ENCODE measurements around the gene TFAP2A. TPM values are rescaled to one million over a fixed set of nuclear protein-coding genes. Genes with fewer than 3 reads are reported as not detected.

TFAP2A gene
- total RNA-seq (under 1 TPM; 0.16 to 0.36 (median 0.27) TPM), polyA plus RNA-seq (under 1 TPM in 1 of 3 donors, not detected in 2; 0.13 TPM)

DNA sequence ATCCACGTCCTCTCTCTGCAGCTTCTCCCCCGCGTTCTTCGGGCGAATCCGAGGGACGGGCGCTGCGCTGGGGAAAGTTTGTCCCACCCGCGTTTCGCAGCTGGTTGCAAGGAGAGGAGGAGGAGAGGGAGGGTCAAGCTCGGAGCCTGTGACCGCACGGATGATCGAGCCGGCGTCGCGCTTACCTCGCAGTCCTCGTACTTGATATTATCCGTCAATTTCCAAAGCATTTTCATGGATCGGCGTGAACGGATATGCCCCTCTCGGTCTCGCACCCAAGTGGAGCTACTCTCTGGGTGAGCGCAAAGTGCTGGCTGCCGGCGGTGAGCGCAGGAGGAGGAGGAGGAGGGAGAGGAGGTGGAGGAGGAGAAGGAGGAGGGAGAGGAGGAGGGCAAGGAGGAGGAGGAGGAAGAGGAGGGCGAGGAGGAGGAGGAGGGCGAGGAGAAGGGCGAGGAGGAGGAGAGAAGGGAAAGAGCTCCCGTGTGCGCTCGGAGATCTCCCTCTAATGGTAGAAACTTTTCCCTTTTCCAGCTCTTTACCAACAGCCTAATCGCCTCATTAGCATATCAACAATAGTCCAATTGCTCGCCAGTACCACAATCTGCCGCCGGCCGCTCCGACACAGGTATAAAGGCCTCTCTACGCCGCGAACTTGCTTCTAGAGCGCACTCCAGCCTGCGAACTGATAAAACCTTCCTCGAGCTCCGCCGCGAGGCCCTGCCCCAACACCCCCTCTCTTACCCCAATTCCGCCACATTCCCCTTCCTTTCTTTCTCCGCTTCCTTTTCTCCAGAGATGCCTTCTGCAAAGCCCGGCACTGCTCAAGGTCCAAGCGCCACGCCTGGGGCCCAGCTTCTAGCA, at the start of gene TFAP2A:
Gene TFAP2A, minus strand, starts transcription at position 319 of the 861 bp plus-strand sequence. Its CDS starts 83 bp downstream, at position 236.
- no peaks in the 10 kb centered on the region for H3K36me3 ChIP-seq
- no peak for DNase-seq
- H3K27me3 ChIP-seq: peaks cover 76 to 99% (median 94%) of the 10 kb centered on the region in 3 donors
- no peak within 1 kb of the TSS for H3K27ac ChIP-seq
- peak within 1 kb of the TSS in 3 of 4 donors; percentile 20 to 31 (median 20) for H3K4me3 ChIP-seq
- intact Hi-C loops (cut with DNase I): no loop called here
- no peaks in the 10 kb centered on the region for H3K9me3 ChIP-seq
- WGBS, 2 donors: 6 to 8% methylated on average over 58 of the region's 58 CpGs
- H3K4me1 ChIP-seq: peaks cover 0 to 60% (median 49%) of the 10 kb centered on the region in 4 donors
- TF ChIP-seq POLR2AphosphoS5 (IDR thresholded peaks at IDR 0.05): no peak
- no peak for TF ChIP-seq EP300 (IDR thresholded peaks at IDR 0.05)
- no peak for TF ChIP-seq POLR2A (IDR thresholded peaks at IDR 0.05)
- TF ChIP-seq, protein P1, sequence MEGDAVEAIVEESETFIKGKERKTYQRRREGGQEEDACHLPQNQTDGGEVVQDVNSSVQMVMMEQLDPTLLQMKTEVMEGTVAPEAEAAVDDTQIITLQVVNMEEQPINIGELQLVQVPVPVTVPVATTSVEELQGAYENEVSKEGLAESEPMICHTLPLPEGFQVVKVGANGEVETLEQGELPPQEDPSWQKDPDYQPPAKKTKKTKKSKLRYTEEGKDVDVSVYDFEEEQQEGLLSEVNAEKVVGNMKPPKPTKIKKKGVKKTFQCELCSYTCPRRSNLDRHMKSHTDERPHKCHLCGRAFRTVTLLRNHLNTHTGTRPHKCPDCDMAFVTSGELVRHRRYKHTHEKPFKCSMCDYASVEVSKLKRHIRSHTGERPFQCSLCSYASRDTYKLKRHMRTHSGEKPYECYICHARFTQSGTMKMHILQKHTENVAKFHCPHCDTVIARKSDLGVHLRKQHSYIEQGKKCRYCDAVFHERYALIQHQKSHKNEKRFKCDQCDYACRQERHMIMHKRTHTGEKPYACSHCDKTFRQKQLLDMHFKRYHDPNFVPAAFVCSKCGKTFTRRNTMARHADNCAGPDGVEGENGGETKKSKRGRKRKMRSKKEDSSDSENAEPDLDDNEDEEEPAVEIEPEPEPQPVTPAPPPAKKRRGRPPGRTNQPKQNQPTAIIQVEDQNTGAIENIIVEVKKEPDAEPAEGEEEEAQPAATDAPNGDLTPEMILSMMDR (IDR thresholded peaks at IDR 0.05): no peak

- Histone ChIP-seq H3K4me3 (no peak overlapping the region), H3K4me1 (no peaks in the 10 kb centered on the region), H3K9me3 (no peaks in the 10 kb centered on the region), H3K27ac (no peak overlapping the region), H3K36me3 (no peaks in the 10 kb centered on the region), H3K27me3 (peaks cover 0 to 8% (median 5%) of the 10 kb centered on the region in 3 donors)
- 51 to 64% methylated on average over 16 of the region's 16 CpGs for WGBS, 2 donors
- DNase-seq: no peak
- TF ChIP-seq POLR2AphosphoS5 (IDR thresholded peaks at IDR 0.05) (no peak), POLR2A (IDR thresholded peaks at IDR 0.05) (no peak), EP300 (IDR thresholded peaks at IDR 0.05) (no peak)
- TF ChIP-seq, protein P1 (IDR thresholded peaks at IDR 0.05): no peak
- intact Hi-C loops (cut with DNase I): no loop called here
Observed at GRCh38 chr6:10463491-10464481, 48.9 kb upstream of the TFAP2A start.

DNA sequence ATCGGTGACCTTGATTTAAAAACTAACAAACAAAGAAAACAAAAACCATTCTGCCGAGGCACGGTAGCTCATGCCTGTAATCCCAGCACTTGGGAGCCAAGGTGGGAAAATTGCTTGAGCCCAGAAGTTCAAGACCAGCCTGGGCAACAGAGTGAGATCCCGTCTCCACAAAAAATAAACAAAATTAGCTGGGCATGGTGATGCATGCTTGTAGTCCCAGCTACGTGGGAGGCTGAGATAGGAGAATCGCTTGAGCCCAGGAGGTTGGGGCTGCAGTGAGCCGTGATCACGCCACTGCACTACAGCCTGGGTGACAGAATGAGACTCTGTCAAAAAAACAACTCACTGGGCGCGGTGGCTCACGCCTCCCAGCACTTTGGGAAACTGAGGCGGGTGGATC, 48.2 kb upstream of the TFAP2A start:
- intact Hi-C loops (cut with DNase I): no loop called here
- Histone ChIP-seq H3K9me3 (no peaks in the 10 kb centered on the region), H3K4me3 (no peak overlapping the region), H3K36me3 (no peaks in the 10 kb centered on the region), H3K27me3 (peaks cover 0 to 8% (median 5%) of the 10 kb centered on the region in 3 donors), H3K27ac (no peak overlapping the region), H3K4me1 (no peaks in the 10 kb centered on the region)
- 80 to 91% methylated on average over 12 of the region's 12 CpGs for WGBS, 2 donors
- no peak for DNase-seq
- TF ChIP-seq EP300 (IDR thresholded peaks at IDR 0.05) (no peak), POLR2AphosphoS5 (IDR thresholded peaks at IDR 0.05) (no peak), POLR2A (IDR thresholded peaks at IDR 0.05) (no peak)
- TF ChIP-seq, protein P1 (IDR thresholded peaks at IDR 0.05): no peak

DNA sequence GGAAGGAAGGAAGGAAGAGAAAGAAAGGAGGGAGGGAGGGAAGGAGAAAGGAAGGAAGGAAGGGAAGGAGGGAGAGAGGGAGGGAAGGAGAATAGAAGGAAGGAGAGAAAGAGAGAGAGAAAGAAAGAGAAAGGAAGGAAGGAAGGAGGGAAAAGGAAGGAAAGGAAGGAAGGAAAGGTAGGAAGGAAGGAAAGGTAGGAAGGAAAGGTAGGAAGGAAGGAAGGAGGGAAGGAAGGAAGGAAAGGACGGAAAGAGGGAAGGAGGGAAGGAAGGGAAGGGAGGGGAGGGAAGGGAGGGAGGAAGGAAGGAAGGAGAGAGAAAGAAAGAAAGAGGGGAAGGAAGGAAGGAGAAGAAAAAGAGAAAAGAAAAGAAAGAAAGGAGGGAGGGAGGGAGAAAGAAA, 47.0 kb upstream of the TFAP2A start:
- TF ChIP-seq POLR2AphosphoS5 (IDR thresholded peaks at IDR 0.05) (no peak), EP300 (IDR thresholded peaks at IDR 0.05) (no peak), POLR2A (IDR thresholded peaks at IDR 0.05) (no peak)
- TF ChIP-seq, protein P1 (IDR thresholded peaks at IDR 0.05): no peak
- Histone ChIP-seq H3K9me3 (no peaks in the 10 kb centered on the region), H3K27ac (no peak overlapping the region), H3K36me3 (no peaks in the 10 kb centered on the region), H3K27me3 (peaks cover 0 to 8% (median 5%) of the 10 kb centered on the region in 3 donors), H3K4me1 (no peaks in the 10 kb centered on the region), H3K4me3 (no peak overlapping the region)
- DNase-seq: no peak
- intact Hi-C loops (cut with DNase I): no loop called here
- 72 to 76% methylated on average over 1 of the region's 1 CpG for WGBS, 2 donors
